H9 (cell line): ENCODE data around the gene TMEM221. TPM values are rescaled to one million over a fixed set of nuclear protein-coding genes. Genes with fewer than 3 reads are reported as not detected.

Experiments used
- DNase-seq: peaks from one replicate; pipeline ENCODE4 v3.0.0-alpha.2; 2017
- H2AFZ ChIP-seq: one replicate; pipeline ENCODE4 v1.6.1; 2013; ENCODE audit warnings: mild to moderate bottlenecking, low read length, control low read depth, moderate library complexity
- H2AK5ac ChIP-seq: 2 replicates; pipeline ENCODE4 v1.6.1; 2013; ENCODE audit warnings: low read length, control low read depth, mixed read lengths; ENCODE audit not compliant: insufficient read length
- H2BK120ac ChIP-seq: one replicate; pipeline ENCODE4 v1.6.1; 2013; ENCODE audit warnings: low read depth, mild to moderate bottlenecking, low read length, control low read depth, inconsistent platforms; ENCODE audit not compliant: poor library complexity, severe bottlenecking
- H2BK12ac ChIP-seq: 2 replicates; pipeline ENCODE4 v1.6.1; 2013; ENCODE audit warnings: low read length, control low read depth, mixed read lengths, low read depth; ENCODE audit not compliant: insufficient read length
- H2BK15ac ChIP-seq: 2 replicates; pipeline ENCODE4 v1.6.1; 2013; ENCODE audit warnings: low read depth, low read length, control low read depth
- H2BK20ac ChIP-seq: one replicate; pipeline ENCODE4 v1.6.1; 2013; ENCODE audit warnings: low read depth, mild to moderate bottlenecking, low read length, control low read depth, inconsistent platforms; ENCODE audit not compliant: poor library complexity, severe bottlenecking
- H2BK5ac ChIP-seq: 2 replicates; pipeline ENCODE4 v1.6.1; 2013; ENCODE audit warnings: low read length, control low read depth, mixed read lengths; ENCODE audit not compliant: insufficient read length
- H3K14ac ChIP-seq: 2 replicates; pipeline ENCODE4 v1.6.1; 2013; ENCODE audit warnings: low read length, control low read depth; ENCODE audit not compliant: insufficient read depth
- H3K18ac ChIP-seq: 2 replicates; pipeline ENCODE4 v1.6.1; 2013; ENCODE audit warnings: low read depth, mild to moderate bottlenecking, mixed read lengths, low read length, control low read depth; ENCODE audit not compliant: insufficient read length
- H3K23ac ChIP-seq: 2 replicates; pipeline ENCODE4 v1.6.1; 2013; ENCODE audit warnings: low read length, control low read depth, mixed read lengths, low read depth; ENCODE audit not compliant: insufficient read length
- H3K23me2 ChIP-seq: 2 replicates; pipeline ENCODE4 v1.6.1; 2013; ENCODE audit warnings: low read depth, mild to moderate bottlenecking, mixed read lengths, low read length, control low read depth; ENCODE audit not compliant: insufficient read length, poor library complexity, severe bottlenecking
- H3K27ac ChIP-seq: 2 replicates; pipeline ENCODE4 v1.5.1; 2013; ENCODE audit warnings: low read length, control low read depth, mixed read lengths, low read depth; ENCODE audit not compliant: insufficient read length
- H3K27me3 ChIP-seq: 2 replicates; pipeline ENCODE4 v1.6.1; 2013; ENCODE audit warnings: low read length, control low read depth, inconsistent platforms; ENCODE audit not compliant: insufficient read depth
- H3K4ac ChIP-seq: 2 replicates; pipeline ENCODE4 v1.6.1; 2013; ENCODE audit warnings: low read depth, mild to moderate bottlenecking, control low read depth, inconsistent platforms, low read length, moderate library complexity
- H3K4me1 ChIP-seq: 2 replicates; pipeline ENCODE4 v1.6.1; 2013; ENCODE audit warnings: low read length, control low read depth, inconsistent platforms; ENCODE audit not compliant: insufficient read depth
- H3K4me2 ChIP-seq: 2 replicates; pipeline ENCODE4 v1.6.1; 2013; ENCODE audit warnings: low read length, control low read depth, mixed read lengths; ENCODE audit not compliant: insufficient read length, insufficient read depth
- H3K56ac ChIP-seq: 2 replicates; pipeline ENCODE4 v1.6.1; 2013; ENCODE audit warnings: low read depth, mild to moderate bottlenecking, mixed read lengths, low read length, control low read depth; ENCODE audit not compliant: insufficient read length
- H3K79me1 ChIP-seq: 2 replicates; pipeline ENCODE4 v1.6.1; 2013; ENCODE audit warnings: low read depth, mild to moderate bottlenecking, moderate library complexity, low read length, control low read depth, inconsistent platforms; ENCODE audit not compliant: insufficient read depth, poor library complexity, severe bottlenecking
- H3K79me2 ChIP-seq: 2 replicates; pipeline ENCODE4 v1.6.1; 2013; ENCODE audit warnings: low read length, control low read depth, inconsistent platforms; ENCODE audit not compliant: insufficient read depth
- H3K9ac ChIP-seq: 2 replicates; pipeline ENCODE4 v1.6.1; 2013; ENCODE audit warnings: low read length, control low read depth, mixed read lengths; ENCODE audit not compliant: insufficient read length; ENCODE audit errors: extremely low read depth
- H3K9me3 ChIP-seq: one replicate; pipeline ENCODE4 v1.6.1; 2013; ENCODE audit warnings: low read depth, low read length, inconsistent platforms; ENCODE audit not compliant: control insufficient read depth
- H3T11ph ChIP-seq: one replicate; pipeline ENCODE4 v1.6.1; 2013; ENCODE audit warnings: mild to moderate bottlenecking, low read length, control low read depth, inconsistent platforms
- H4K20me1 ChIP-seq: one replicate; pipeline ENCODE4 v1.6.1; 2013; ENCODE audit not compliant: control insufficient read depth, insufficient read length, insufficient read depth
- H4K5ac ChIP-seq: 2 replicates; pipeline ENCODE4 v1.6.1; 2013; ENCODE audit warnings: low read depth, mild to moderate bottlenecking, mixed read lengths, low read length, control low read depth; ENCODE audit not compliant: insufficient read length
- H4K8ac ChIP-seq: replicated peaks from 2 replicates; pipeline ENCODE4 v1.6.1; 2013; ENCODE audit warnings: low read length, control low read depth, mixed read lengths, low read depth; ENCODE audit not compliant: insufficient read length
- H4K91ac ChIP-seq: 2 replicates; pipeline ENCODE4 v1.6.1; 2013; ENCODE audit warnings: low read depth, mild to moderate bottlenecking, moderate library complexity, mixed read lengths, low read length, control low read depth; ENCODE audit not compliant: insufficient read length
- H3K27ac Mint-ChIP-seq, 3 experiments: 2 replicates in 2 of 3; 3 replicates in 1 of 3; pipeline ENCODE4 v1.8.0; 2020 to 2021; ENCODE audit warnings: mixed read lengths in 3 of 3, mild to moderate bottlenecking in 1 of 3, moderate library complexity in 1 of 3
- H3K27me3 Mint-ChIP-seq: 2 replicates; pipeline ENCODE4 v1.8.0; 2021; ENCODE audit warnings: low read depth, mild to moderate bottlenecking, moderate library complexity, mixed read lengths
- H3K36me3 Mint-ChIP-seq, 3 experiments: 2 replicates in 2 of 3; 3 replicates in 1 of 3; pipeline ENCODE4 v1.8.0; 2020 to 2021; ENCODE audit warnings: low read depth in 3 of 3, mixed read lengths in 3 of 3; ENCODE audit not compliant: insufficient read depth in 1 of 3
- H3K4me1 Mint-ChIP-seq, 2 experiments: 2 replicates each; pipeline ENCODE4 v1.8.0; 2020; ENCODE audit warnings: mixed read lengths in 2 of 2
- H3K4me3 Mint-ChIP-seq, 2 experiments: 2 replicates in 1 of 2; 3 replicates in 1 of 2; pipeline ENCODE4 v1.8.0; 2020 to 2021; ENCODE audit warnings: mild to moderate bottlenecking in 2 of 2, mixed read lengths in 2 of 2, moderate library complexity in 1 of 2
- H3K9me3 Mint-ChIP-seq, 2 experiments: 2 replicates in 1 of 2; 3 replicates in 1 of 2; pipeline ENCODE4 v1.8.0; 2020; ENCODE audit warnings: mild to moderate bottlenecking in 2 of 2, mixed read lengths in 2 of 2, moderate library complexity in 1 of 2
- CTCF ChIP-seq: fragments of 200-600 bp; sonication (generic); conservative IDR thresholded peaks from 3 replicates; pipeline ENCODE4 v1.8.0; 2021; ENCODE audit warnings: antibody characterized with exemption, mild to moderate bottlenecking
- WGBS: extraction: QIAGEN DNeasy Blood & Tissue Kit; methylation state at CpG from one replicate; pipeline ENCODE4 v1.1.7; 2013; ENCODE audit warnings: missing lambda C conversion rate, low lambda C conversion rate, mixed read lengths; ENCODE audit not compliant: insufficient read length; ENCODE audit errors: extremely low coverage; 5-methylcytosine and 5-hydroxymethylcytosine counted together
- total RNA-seq: library from RNA; stranded (reverse); gene quantifications from 2 replicates; pipeline ENCODE4 v1.2.1, GENCODE V29; 2021

Gene TMEM221
- total RNA-seq, 1 experiment from 2014 or later: 1.4 TPM

- Histone ChIP-seq H3T11ph (no peak overlapping the region), H2BK12ac (no peak overlapping the region), H3K9me3 (no peaks in the 10 kb centered on the region), H3K9ac (no peak overlapping the region), H3K56ac (no peak overlapping the region), H3K23me2 (peaks cover 3% of the 10 kb centered on the region), H3K79me2 (no peaks in the 10 kb centered on the region), H3K23ac (no peak overlapping the region), H3K27ac (no peak overlapping the region), H3K4me2 (no peak overlapping the region), H4K8ac (no peak overlapping the region), H2BK20ac (no peak overlapping the region), H3K4ac (no peak overlapping the region), H2BK5ac (no peak overlapping the region), H3K18ac (no peak overlapping the region), H3K27me3 (no peaks in the 10 kb centered on the region), H2BK120ac (no peak overlapping the region), H2AFZ (no peak overlapping the region), H2BK15ac (no peak overlapping the region), H3K79me1 (no peaks in the 10 kb centered on the region), H4K5ac (no peak overlapping the region), H2AK5ac (no peak overlapping the region), H4K20me1 (no peaks in the 10 kb centered on the region), H3K4me1 (no peaks in the 10 kb centered on the region; the same call in 1 of the 2 replicates), H3K14ac (no peak overlapping the region), H4K91ac (no peak overlapping the region)
- H3K27me3 Mint-ChIP-seq: no peaks in the 10 kb centered on the region
- no peak overlapping the region; a peak in 1 of 7 replicates for H3K27ac Mint-ChIP-seq
- no peaks in the 10 kb centered on the region for H3K9me3 Mint-ChIP-seq
- H3K36me3 Mint-ChIP-seq: peaks cover 10 to 50% (median 21%) of the 10 kb centered on the region in 3 experiments; a peak in 6 of 7 replicates
- TF ChIP-seq CTCF: no peak
- peaks cover 9 to 12% of the 10 kb centered on the region in 2 experiments for H3K4me1 Mint-ChIP-seq
- no CpG with 5 or more reads among the region's 8 CpGs for WGBS
- no peak overlapping the region for H3K4me3 Mint-ChIP-seq
- no peak for DNase-seq
Observed at GRCh38 chr19:17398902-17399527, 49.5 kb downstream of the TMEM221 start.
